HG03159 (cell line): ENCODE results near the gene AAMDC.
"Not testable (repeated sequence)": the region's sequence is repeated elsewhere in the genome, so short reads cannot be mapped to it uniquely, and the experiment has no call there.

Experiments
- ATAC-seq: cut with Tn5 transposase; IDR thresholded peaks from one replicate; pipeline ENCODE4 v1.9.1; 2021; ENCODE audit warnings: mild to moderate bottlenecking, moderate library complexity; ENCODE audit not compliant: unreplicated experiment

Gene AAMDC

DNA sequence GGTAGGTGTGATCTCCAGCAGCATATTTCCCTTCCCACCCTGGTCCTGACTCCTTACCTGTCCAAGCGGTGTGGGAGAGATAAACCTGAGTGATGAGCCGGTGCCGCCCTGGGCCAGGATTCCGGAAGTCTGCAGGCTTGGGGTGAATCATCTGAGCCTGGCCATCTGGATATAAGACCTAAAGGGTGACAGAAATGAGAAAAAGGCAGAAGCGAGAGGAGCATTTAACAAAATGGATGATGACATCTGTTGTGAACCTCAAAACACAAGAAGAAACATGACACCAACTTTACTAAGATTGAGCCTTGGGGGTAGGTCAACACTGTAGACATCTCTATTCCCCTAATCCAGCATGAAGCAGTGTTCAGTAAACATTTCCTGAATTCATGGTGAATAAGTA, 62.8 kb downstream of the AAMDC start:
- ATAC-seq: no peak

DNA sequence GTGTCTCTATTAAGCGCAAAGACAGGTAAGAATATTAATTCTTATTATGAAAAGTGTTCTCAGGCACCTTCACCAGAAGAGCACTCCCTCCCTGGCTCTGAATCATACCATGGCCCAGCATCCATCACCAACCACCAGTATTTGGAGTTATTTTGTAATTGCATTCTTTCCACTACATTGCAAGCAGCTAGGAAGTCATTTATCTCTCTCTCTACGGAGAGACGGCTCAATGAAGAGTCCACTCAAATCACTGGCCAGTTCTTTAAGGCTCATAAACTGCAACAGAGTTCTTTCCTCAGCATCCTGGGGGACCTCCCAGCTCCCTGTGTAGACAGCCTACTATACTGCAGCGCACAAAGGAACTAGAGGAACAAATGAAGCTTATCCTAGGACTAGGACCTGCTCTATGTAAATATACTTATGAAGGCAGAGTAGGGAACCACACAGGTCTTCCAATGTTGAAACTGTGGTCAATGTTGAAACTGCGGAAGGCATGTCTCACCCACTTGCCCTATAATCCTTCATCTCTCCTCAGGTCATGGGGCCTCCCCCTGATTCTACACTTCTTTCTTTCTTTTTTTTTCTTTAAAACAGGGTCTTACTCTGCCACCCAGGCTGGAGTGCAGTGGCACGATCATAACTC, 63.4 kb downstream of the AAMDC start:
- ATAC-seq: no peak

DNA sequence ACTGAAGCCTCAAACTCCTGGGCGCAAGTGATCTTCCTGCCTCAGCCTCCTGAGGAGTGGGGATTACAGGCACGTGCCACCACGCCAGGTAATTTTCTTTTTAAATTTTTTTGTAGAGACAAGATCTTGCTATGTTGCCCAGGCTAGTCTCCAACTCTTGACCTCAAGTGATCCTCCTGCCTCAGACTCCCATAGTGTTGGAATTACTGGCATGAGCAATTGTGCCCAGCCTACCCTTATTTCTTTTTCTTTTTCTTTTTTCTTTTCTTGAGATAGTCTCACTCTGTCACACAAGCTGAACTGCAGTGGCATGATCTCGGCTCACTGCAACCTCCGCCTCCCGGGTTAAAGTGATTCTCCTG, 63.9 kb downstream of the AAMDC start:
- no peak for ATAC-seq

DNA sequence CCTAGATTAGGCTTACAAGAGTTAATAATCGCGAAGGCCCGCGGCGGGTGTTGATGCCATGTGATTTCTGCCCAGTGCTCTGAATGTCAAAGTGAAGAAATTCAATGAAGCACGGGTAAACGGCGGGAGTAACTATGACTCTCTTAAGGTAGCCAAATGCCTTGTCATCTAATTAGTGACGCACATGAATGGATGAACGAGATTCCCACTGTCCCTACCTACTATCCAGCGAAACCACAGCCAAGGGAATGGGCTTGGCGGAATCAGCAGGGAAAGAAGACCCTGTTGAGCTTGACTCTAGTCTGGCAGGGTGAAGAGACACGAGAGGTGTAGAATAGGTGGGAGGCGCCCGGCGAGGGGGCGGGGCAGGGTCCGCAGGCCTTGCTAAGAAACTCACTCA, 65.5 kb downstream of the AAMDC start:
- no peak for ATAC-seq

DNA sequence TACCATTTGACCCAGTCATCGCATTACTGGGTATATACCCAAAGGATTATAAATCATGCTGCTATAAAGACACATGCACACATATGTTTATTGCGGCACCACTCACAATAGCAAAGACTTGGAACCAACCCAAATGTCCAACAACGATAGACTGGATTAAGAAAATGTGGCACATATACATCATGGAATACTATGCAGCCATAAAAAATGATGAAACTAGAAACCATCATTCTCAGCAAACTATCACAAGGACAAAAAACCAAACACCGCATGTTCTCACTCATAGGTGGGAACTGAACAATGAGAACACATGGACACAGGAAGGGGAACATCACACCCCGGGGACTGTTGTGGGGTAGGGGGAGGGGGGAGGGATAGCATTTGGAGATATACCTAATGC, 68.1 kb downstream of the AAMDC start:
- ATAC-seq: not testable (repeated sequence)

DNA sequence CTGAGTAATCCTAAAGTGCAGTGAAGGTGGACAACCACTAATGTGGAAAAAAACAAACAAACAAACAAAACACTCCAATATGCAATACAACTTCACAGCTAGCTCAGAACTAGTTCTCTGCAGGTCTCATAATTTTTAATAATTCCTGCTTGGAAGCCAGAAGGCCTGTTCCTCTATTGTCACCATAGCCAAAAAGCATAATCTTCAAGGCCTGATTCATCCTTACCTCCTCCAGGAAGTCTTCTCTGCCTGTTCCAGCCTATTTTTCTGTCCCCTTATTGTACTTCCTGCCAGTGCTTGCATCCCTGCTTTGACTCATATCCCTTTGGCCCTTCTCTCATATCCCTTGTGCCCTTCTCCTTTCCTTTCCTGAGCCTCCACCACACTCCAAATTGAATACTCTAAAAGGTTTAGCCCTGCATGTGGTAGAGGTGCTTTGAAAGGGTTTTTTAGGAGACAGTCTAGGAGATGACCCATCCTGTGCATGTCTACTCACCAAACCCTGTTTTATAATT, 69.2 kb downstream of the AAMDC start:
- ATAC-seq: not testable (repeated sequence)

DNA sequence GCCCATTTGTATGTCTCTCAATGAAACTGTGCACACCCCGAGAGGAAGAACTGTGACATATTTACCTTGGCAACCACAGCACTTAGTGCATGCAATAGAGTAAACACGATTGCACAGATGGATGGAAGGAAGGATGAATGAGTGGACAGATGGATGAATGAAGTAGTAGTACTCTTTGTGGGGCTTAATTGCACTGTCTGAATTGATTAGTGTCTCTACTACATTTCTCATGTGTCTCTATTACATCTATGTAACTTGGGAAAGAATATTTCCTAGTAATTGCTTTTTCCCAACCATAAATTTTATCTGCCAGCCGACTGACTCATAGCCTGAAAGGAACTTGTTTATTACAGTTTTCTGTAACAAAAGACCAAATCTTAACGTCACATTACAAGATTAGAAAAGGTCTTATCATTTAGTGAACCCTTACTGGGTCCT, 69.7 kb downstream of the AAMDC start:
- not testable (repeated sequence) for ATAC-seq

DNA sequence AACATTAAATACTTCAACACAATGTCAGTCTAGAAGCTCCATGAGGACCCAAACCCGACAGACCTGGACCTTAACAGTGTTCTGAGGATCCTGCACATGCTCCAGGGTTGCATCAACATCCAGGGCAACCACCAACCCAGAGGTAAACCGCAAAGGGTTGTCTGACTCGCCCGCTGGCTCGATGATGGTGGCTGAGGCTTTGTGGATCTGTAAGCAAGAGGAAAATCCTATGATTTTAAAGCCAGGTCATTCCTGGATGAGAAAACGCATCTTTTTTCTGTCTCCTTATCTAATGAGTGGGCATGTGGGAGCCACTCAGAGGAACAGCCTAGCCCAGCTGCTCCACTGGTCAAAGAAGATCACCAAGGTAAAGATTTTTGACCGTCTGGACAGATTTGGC, 70.3 kb downstream of the AAMDC start:
- ATAC-seq: not testable (repeated sequence)

DNA sequence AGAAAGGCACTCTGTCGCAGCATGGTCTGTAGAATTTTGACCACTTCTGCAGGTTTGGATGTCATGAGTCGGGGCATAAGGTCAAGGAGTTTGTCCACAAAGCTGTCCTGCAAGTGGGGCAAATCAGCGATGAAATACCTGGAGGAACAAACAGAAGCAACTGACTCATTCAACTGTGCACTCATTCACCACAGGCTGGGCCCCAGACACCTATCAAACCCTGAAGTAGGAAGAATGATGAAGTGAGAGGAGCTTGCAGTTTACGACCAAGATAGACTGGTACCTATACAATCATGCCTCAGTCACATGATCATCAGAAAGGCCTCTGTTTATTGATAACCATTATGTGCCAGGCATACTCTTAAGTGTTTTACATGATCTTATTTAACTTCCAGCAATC, 70.8 kb downstream of the AAMDC start:
- ATAC-seq: not testable (repeated sequence)

DNA sequence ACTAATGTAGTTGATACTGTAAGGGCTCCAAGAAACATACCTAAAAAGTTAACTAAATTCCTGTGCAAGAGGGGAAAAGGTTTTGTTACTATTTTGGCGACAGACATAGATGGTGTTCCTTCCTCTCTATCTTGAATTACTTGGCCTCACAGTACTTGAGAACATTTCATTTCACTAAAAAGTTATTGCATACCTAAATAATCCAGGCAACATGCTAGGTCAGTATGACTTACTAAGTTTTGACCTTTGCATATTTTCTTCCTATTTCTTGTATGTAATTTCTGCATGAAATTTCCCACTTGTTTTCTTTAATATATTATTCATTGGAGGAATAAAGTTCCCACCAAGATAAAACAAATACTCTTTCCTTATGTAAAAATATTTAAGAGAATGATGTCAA, 74.0 kb downstream of the AAMDC start:
- ATAC-seq: not testable (repeated sequence)

DNA sequence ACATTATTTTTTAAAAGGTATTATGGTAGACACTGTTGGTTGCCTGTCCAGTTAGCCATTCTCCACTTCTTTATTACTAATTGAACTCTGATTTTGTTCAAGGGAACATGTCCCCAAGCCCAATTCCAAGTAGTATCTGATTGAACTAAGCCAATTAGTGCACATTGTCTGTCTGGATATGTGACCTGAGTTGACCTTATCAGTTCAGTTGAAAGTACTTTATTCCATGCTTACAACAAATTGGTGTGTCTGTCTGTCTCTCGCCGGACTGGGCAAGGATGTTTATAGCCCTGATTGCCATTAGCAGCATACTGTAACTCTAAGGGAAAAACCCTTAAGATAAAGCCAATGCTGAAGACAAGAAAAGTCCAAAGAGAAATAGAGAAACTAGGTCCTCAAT, 87.9 kb downstream of the AAMDC start:
- no peak for ATAC-seq

DNA sequence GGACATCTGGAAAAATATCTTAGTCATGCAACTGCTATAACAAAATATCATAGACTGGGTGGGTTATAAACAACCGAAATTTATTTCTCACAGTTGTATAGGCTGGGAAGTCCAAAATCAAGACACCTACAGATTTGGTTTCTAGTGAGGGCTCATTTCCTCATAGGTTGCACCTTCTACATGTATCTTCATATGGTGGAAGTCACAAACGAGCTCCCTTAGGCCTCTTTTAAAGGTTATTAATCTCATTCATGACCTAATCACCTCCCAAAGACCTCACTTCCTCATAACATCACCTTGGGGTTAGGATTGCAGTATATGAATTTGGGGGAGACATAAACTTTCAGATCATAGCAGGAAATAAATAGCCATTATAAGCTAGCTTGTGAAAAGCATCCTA, 88.3 kb downstream of the AAMDC start:
- no peak for ATAC-seq

DNA sequence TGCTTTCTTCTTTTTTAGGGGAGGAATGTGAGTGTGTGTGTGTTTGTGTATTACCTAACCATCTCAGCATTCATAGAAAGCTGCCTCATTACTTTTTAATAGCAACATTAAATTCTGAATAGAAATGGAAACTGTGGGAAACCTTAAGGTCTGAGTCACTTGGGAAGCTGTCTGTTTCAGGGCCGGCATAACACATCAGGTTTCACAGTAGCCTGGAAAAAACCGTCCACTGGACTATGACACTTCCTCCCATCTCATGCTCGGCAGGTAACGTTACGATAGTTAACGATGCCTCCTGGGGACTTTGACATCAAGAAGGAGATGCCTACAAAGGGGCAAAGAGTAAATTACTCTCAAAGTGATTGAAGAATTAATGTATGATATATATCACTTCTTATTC, 89.9 kb downstream of the AAMDC start:
- ATAC-seq: not testable (repeated sequence)

DNA sequence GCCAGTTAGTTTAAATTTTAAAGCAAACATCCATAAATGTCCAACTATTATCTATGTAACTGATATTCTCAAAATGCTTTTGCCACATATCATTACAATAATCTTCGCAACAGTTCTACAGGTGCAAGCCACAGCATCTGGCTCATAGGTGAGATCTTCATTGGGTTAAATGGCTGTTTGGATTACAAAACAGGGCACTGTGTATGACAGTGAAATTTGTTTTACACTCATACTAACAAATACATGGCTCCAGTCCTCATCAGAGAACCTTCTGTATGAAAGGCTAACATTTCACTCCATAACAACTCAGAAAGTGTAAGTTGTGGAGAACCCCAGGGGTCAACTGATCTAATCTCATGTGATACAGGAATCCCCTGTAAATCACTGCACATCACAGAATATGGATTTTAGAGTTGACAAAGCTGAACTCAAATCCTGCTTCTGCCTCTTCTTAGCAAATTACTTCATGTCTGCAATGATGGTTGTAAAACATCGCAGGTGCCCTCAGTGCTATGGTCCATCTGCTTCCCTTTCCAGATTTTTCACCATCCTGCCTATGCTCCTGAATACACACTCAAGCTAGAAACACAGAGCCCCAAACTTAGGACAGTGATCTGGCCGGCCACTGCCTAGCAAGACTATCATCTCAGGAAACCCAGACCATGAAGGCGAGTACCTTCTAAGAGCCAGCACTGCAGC, 92.8 kb downstream of the AAMDC start:
- not testable (repeated sequence) for ATAC-seq

DNA sequence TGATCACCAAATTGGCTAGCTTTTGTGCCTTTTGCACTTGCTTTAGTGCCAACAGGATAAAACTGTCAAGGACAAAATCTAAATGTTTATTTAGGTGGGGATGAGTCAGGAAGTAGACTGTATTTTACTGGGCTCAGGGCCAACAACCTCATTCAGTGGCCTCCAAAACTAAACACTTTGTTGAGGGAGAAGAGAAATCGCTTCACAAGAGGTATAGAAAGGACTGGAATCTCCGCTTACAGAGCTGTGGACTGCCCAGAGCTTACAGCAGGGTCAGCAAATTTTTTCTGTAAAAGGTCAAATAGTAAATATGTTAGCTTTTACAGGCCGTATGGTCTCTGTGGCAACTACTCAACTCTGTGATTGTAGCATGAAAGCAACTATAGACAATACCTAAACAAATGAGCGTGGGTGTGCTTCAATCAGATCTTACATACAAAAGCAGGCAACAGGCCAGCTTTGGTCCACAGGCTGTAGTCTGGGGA, 93.4 kb downstream of the AAMDC start:
- ATAC-seq: not testable (repeated sequence)

DNA sequence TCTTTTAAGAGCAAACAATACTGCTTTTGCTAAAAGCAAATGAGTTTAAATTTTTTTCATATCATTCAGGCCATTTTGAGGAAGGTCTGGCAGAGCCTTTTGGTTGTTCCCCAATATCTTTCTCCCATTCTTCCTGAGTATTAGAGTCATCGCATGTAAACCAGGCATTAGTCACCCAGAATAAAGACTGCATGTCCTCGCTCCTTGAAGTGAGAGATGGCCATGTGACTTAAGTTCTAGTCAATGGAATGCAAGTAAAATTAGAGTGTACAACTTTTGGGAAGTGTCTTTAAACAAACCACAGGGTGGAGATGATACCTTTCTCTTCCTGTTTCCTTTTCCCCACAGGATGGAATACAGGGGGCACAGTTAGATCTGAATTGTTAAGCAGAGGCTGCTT, 96.8 kb downstream of the AAMDC start:
- not testable (repeated sequence) for ATAC-seq
